GM12891 (cell line): ENCODE data around the gene COP1.

Experiments used
- DNase-seq: peaks from one replicate; pipeline ENCODE4 v3.0.0; 2011; ENCODE audit warnings: low spot score; ENCODE audit not compliant: insufficient read length
- FAIRE-seq: peaks from 2 replicates; lab custom pipeline; 2011; peaks lifted over from hg19 to GRCh38; lab: Jason Lieb, UNC
- PAX5 ChIP-seq: IDR thresholded peaks from 2 replicates; pipeline ENCODE4 v1.6.1; 2011; ENCODE audit warnings: low read length, moderate library complexity, mild to moderate bottlenecking; ENCODE audit not compliant: insufficient read depth, severe bottlenecking
- POLR2A ChIP-seq: IDR thresholded peaks from 2 replicates; pipeline ENCODE4 v1.6.1; 2011; ENCODE audit warnings: low read depth, low read length, control low read depth
- POLR2AphosphoS5 ChIP-seq: IDR thresholded peaks from 2 replicates; pipeline ENCODE4 v1.6.1; 2011; ENCODE audit warnings: low read depth, low read length, control low read depth
- POU2F2 ChIP-seq: IDR thresholded peaks from 2 replicates; pipeline ENCODE4 v1.6.1; 2011; ENCODE audit warnings: low read depth, mild to moderate bottlenecking, control low read depth, low read length, moderate library complexity
- SPI1 ChIP-seq: IDR thresholded peaks from 2 replicates; pipeline ENCODE4 v1.6.1; 2011; ENCODE audit warnings: low read depth, low read length, control low read depth
- TAF1 ChIP-seq: IDR thresholded peaks from 2 replicates; pipeline ENCODE4 v1.6.1; 2011; ENCODE audit warnings: low read depth, low read length, control low read depth

COP1 gene

DNA sequence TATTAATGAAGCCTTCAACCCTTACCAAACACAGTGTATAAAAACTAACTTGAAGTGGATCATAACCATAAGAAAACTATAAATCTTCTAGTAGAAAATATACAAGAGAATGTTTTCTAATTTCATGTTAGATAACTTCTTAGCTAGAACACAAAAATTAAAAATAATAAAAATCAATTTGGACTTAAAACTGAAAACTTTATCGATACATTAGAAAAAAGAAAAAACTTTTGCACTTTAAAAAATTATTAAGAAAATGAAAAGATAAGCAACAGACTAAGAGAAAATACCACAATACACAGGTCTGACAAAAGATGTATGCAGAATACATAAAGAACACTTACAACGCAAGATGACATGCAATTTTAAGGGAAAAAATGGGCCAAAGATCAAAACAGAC, 8.7 kb downstream of the COP1 start:
- TF ChIP-seq POU2F2 (no peak), SPI1 (no peak), TAF1 (no peak)
- FAIRE-seq (no peak), DNase-seq (no peak)

- no peak for FAIRE-seq
- TF ChIP-seq POLR2AphosphoS5 (no peak), POLR2A (no peak), POU2F2 (no peak), PAX5 (no peak), SPI1 (no peak), TAF1 (no peak)
- no peak for DNase-seq
Observed at GRCh38 chr1:176196728-176197127, 10.4 kb downstream of the COP1 start.

GRCh38 chr1:176195547-176195946, 11.5 kb downstream of the COP1 start:
- DNase-seq: no peak
- peak; percentile 47 for FAIRE-seq
- no peak for TF ChIP-seq TAF1
- TF ChIP-seq POLR2AphosphoS5: no peak
- no peak for TF ChIP-seq POU2F2
- TF ChIP-seq PAX5: no peak
- TF ChIP-seq POLR2A: no peak
- TF ChIP-seq SPI1: no peak

DNA sequence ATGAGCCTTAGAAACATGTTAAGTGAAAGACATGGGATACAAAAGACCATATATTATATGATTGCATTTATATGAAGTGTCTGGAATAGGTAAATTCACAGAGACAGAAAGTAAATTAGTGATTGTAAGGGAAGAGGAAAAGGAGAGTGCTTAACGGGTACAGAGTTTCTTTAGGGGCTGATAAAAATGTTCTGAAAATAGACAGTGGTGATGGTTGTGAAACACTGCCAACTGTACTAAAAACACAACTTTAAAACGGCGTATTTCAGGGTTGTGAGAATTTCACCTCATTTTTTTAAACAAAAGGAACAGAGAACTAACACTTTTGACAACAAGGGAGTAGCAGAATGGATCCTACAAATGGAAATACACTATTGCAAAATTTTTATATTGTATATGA, 13.4 kb downstream of the COP1 start:
- FAIRE-seq: peak; percentile 73
- no peak for DNase-seq
- TF ChIP-seq POLR2A (no peak), POLR2AphosphoS5 (no peak), POU2F2 (no peak), SPI1 (no peak), TAF1 (no peak), PAX5 (no peak)

- DNase-seq (no peak), FAIRE-seq (peak; percentile 74)
- TF ChIP-seq TAF1 (no peak), PAX5 (no peak), SPI1 (no peak), POU2F2 (peak; percentile 58; the same call in 1 of the 2 replicates)
Observed at GRCh38 chr1:176193023-176193422, 14.1 kb downstream of the COP1 start.

GRCh38 chr1:176188604-176189003, 18.5 kb downstream of the COP1 start:
- FAIRE-seq: no peak
- no peak for TF ChIP-seq POLR2AphosphoS5
- no peak for TF ChIP-seq SPI1
- DNase-seq: no peak

- FAIRE-seq: no peak
- no peak for DNase-seq
- TF ChIP-seq SPI1 (no peak), TAF1 (no peak), POU2F2 (no peak), PAX5 (no peak), POLR2AphosphoS5 (no peak), POLR2A (no peak)
Observed at GRCh38 chr1:176187001-176187400, 20.1 kb downstream of the COP1 start.

- TF ChIP-seq POLR2A (no peak), TAF1 (no peak), PAX5 (no peak), SPI1 (peak; percentile 69; the same call in 1 of the 2 replicates), POLR2AphosphoS5 (no peak), POU2F2 (no peak)
- FAIRE-seq: no peak
- no peak for DNase-seq
Observed at GRCh38 chr1:176183618-176184017, 23.5 kb downstream of the COP1 start.

- FAIRE-seq (no peak), DNase-seq (no peak)
- no peak for TF ChIP-seq POLR2AphosphoS5
- no peak for TF ChIP-seq POU2F2
- no peak for TF ChIP-seq POLR2A
- TF ChIP-seq TAF1: no peak
- no peak for TF ChIP-seq SPI1
- TF ChIP-seq PAX5: no peak
Observed at GRCh38 chr1:176178316-176178715, 28.8 kb downstream of the COP1 start.

DNA sequence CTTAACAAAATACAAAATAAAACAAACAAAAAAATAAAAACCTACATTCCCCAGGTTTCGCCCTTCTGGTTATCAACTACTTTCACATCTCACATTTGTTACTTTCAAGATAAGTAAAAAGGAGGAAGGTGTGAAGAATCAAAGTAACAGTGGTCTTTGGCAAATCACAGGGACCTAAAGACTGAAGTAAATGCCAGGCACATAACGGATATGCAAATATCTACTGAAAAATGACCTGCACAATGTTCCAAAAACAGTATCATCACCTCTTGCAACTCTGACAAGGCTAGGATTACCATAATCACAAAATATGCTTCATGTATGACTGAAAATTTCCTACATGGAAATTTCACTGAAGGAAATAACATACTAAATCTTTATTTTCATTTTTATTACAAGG, 29.3 kb downstream of the COP1 start:
- FAIRE-seq: peak; percentile 90
- TF ChIP-seq POU2F2: 0 out of 2 replicates have a peak, but pooled peaks have one; percentile 48
- TF ChIP-seq TAF1: no peak

More for the DNA sequence above, 29.3 kb downstream of the COP1 start:
- DNase-seq: peak; percentile 3
